ENCODE data around the gene EIF2B5. TPM values are rescaled to one million over a fixed set of nuclear protein-coding genes. Genes with fewer than 3 reads are reported as not detected.

The EIF2B5 gene
- total and polyA plus RNA-seq, 2 of the 13 experiments (the other 11 are each of a cell fraction or from before 2014, with no cell fraction given): 38.4 to 60.2 TPM

DNA sequence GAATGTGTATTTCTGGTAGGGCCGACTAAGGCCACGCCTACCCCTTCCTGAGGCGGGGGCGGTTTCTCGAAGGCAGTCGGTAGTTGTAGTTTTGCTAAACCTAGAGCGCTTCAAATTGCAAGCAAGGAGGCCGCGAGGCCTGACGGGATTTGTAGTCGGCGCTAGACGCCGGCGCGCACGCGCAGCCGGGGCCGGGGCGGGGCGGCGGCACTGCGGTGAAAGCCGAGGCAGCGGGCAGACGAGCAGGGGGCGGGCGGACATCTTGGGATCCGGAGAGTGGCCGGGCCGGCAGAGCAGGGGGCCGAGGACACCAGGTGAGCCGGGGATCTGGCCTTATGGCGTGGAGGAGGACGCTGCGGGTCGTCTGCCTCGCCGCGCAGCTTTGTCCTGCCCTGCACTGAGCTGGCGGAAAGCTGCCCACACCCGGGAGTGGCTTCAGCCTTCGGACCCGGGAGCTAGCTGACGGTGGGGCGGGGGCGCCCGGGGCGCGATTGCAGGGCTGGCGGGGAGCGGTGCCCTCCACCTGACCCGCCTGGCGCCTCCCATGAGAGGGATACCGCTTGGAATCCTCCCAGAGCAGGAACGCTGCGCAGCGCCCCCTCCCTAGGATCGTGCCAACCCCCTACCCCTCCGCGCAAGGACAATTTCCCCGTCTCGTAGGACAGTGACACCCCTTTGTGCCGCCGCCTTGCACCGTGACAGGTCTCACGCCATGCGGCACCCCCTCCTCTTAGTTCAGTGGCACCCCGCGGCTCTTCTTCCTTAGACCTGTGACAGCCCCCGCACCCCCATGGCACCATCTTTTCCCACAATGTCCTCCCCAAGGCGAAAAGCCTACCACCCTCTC lies 39.7 kb downstream of the EIF2B5 start, which contains the start of gene AP2M1 (continued):
- TF ChIP-seq, protein P1, sequence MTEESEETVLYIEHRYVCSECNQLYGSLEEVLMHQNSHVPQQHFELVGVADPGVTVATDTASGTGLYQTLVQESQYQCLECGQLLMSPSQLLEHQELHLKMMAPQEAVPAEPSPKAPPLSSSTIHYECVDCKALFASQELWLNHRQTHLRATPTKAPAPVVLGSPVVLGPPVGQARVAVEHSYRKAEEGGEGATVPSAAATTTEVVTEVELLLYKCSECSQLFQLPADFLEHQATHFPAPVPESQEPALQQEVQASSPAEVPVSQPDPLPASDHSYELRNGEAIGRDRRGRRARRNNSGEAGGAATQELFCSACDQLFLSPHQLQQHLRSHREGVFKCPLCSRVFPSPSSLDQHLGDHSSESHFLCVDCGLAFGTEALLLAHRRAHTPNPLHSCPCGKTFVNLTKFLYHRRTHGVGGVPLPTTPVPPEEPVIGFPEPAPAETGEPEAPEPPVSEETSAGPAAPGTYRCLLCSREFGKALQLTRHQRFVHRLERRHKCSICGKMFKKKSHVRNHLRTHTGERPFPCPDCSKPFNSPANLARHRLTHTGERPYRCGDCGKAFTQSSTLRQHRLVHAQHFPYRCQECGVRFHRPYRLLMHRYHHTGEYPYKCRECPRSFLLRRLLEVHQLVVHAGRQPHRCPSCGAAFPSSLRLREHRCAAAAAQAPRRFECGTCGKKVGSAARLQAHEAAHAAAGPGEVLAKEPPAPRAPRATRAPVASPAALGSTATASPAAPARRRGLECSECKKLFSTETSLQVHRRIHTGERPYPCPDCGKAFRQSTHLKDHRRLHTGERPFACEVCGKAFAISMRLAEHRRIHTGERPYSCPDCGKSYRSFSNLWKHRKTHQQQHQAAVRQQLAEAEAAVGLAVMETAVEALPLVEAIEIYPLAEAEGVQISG (CRISPR knock-in tag; IDR thresholded peaks at IDR 0.05): peak; percentile 81
- TF ChIP-seq ZNF709 (CRISPR knock-in tag; IDR thresholded peaks at IDR 0.05) (peak; percentile 83), RBAK (CRISPR knock-in tag; IDR thresholded peaks at IDR 0.05) (no peak), RFX3 (CRISPR knock-in tag; IDR thresholded peaks at IDR 0.05) (no peak), SIX1 (CRISPR knock-in tag; IDR thresholded peaks at IDR 0.05; ENCODE audit: borderline replicate concordance) (no peak), ZNF746 (CRISPR knock-in tag; IDR thresholded peaks at IDR 0.05) (0 out of 2 replicates have a peak, but pooled peaks have one; percentile 11), AHR (CRISPR knock-in tag; IDR thresholded peaks at IDR 0.05) (0 out of 2 replicates have a peak, but pooled peaks have one; percentile 38), ZNF558 (CRISPR knock-in tag; IDR thresholded peaks at IDR 0.05; ENCODE audit: borderline replicate concordance) (no peak; the same call in 1 of the 2 replicates), FOXA1 (IDR thresholded peaks at IDR 0.05) (no peak), FOXA1 (CRISPR knock-in tag; IDR thresholded peaks at IDR 0.05) (no peak), RXRA (CRISPR knock-in tag; IDR thresholded peaks at IDR 0.05) (peak; percentile 66; the same call in 1 of the 2 replicates), CEBPB (IDR thresholded peaks at IDR 0.05; ENCODE audit: borderline replicate concordance, low read depth, low read length) (no peak)
- TF ChIP-seq, protein P2, sequence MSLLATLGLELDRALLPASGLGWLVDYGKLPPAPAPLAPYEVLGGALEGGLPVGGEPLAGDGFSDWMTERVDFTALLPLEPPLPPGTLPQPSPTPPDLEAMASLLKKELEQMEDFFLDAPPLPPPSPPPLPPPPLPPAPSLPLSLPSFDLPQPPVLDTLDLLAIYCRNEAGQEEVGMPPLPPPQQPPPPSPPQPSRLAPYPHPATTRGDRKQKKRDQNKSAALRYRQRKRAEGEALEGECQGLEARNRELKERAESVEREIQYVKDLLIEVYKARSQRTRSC (CRISPR knock-in tag; IDR thresholded peaks at IDR 0.05; ENCODE audit: low read depth): no peak
- TF ChIP-seq, protein P3, sequence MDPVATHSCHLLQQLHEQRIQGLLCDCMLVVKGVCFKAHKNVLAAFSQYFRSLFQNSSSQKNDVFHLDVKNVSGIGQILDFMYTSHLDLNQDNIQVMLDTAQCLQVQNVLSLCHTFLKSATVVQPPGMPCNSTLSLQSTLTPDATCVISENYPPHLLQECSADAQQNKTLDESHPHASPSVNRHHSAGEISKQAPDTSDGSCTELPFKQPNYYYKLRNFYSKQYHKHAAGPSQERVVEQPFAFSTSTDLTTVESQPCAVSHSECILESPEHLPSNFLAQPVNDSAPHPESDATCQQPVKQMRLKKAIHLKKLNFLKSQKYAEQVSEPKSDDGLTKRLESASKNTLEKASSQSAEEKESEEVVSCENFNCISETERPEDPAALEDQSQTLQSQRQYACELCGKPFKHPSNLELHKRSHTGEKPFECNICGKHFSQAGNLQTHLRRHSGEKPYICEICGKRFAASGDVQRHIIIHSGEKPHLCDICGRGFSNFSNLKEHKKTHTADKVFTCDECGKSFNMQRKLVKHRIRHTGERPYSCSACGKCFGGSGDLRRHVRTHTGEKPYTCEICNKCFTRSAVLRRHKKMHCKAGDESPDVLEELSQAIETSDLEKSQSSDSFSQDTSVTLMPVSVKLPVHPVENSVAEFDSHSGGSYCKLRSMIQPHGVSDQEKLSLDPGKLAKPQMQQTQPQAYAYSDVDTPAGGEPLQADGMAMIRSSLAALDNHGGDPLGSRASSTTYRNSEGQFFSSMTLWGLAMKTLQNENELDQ (CRISPR knock-in tag; IDR thresholded peaks at IDR 0.05; ENCODE audit: borderline replicate concordance): no peak
- TF ChIP-seq, protein P4, sequence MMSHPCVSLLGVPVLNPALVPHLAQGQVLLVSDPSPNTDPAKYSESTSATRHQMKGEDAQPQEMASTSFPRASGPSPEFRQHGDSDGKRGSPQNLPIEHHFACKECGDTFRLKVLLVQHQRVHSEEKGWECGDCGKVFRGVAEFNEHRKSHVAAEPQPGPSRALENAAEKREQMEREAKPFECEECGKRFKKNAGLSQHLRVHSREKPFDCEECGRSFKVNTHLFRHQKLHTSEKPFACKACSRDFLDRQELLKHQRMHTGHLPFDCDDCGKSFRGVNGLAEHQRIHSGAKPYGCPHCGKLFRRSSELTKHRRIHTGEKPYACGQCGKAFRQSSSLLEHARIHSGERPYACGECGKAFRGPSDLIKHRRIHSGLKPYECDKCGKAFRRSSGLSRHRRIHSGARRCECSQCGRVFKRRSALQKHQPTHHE (CRISPR knock-in tag; IDR thresholded peaks at IDR 0.05; ENCODE audit: borderline replicate concordance): 0 out of 2 replicates have a peak, but pooled peaks have one; percentile 33
- TF ChIP-seq, protein P5, sequence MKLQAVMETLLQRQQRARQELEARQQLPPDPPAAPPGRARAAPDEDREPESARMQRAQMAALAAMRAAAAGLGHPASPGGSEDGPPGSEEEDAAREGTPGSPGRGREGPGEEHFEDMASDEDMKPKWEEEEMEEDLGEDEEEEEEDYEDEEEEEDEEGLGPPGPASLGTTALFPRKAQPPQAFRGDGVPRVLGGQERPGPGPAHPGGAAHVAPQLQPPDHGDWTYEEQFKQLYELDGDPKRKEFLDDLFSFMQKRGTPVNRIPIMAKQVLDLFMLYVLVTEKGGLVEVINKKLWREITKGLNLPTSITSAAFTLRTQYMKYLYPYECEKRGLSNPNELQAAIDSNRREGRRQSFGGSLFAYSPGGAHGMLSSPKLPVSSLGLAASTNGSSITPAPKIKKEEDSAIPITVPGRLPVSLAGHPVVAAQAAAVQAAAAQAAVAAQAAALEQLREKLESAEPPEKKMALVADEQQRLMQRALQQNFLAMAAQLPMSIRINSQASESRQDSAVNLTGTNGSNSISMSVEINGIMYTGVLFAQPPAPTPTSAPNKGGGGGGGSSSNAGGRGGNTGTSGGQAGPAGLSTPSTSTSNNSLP (IDR thresholded peaks at IDR 0.05; ENCODE audit: low read depth, low read length): no peak
- TF ChIP-seq, protein P6, sequence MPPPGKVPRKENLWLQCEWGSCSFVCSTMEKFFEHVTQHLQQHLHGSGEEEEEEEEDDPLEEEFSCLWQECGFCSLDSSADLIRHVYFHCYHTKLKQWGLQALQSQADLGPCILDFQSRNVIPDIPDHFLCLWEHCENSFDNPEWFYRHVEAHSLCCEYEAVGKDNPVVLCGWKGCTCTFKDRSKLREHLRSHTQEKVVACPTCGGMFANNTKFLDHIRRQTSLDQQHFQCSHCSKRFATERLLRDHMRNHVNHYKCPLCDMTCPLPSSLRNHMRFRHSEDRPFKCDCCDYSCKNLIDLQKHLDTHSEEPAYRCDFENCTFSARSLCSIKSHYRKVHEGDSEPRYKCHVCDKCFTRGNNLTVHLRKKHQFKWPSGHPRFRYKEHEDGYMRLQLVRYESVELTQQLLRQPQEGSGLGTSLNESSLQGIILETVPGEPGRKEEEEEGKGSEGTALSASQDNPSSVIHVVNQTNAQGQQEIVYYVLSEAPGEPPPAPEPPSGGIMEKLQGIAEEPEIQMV (CRISPR knock-in tag; IDR thresholded peaks at IDR 0.05; ENCODE audit: low read depth): peak; percentile 17; the same call in 1 of the 2 replicates
